Natural killer cell treated with Interleukin-12 subunit alpha and Interleukin-12 subunit beta and Interleukin-15 and Interleukin-18, amount 100 ng/mL, for 72 hours (primary cell): ENCODE measurements around the gene AADACL4. TPM values are rescaled to one million over a fixed set of nuclear protein-coding genes. Genes with fewer than 3 reads are reported as not detected.
"Not testable (repeated sequence)": the region's sequence is repeated elsewhere in the genome, so short reads cannot be mapped to it uniquely, and the experiment has no call there.

Experiments used
- ATAC-seq, 2 donors: fragments of 150-1000 bp; cut with Tn5 transposase in 1 of 2; sonication (Bioruptor Pico), chemical (Tn5 transposase) in 1 of 2; 2 replicates each; pipeline ENCODE4 v1.10.0; 2021
- DNase-seq: peaks from one replicate; pipeline ENCODE4 v3.0.0; 2022; ENCODE audit warnings: low spot score
- H3K27ac Mint-ChIP-seq, 2 donors: 1 replicate in 1 of 2; 2 replicates in 1 of 2; pipeline ENCODE4 v1.8.0; 2022; ENCODE audit warnings: mixed read lengths in 2 of 2, mild to moderate bottlenecking in 1 of 2, moderate library complexity in 1 of 2
- H3K27me3 Mint-ChIP-seq, 2 donors: 1 replicate in 1 of 2; 2 replicates in 1 of 2; pipeline ENCODE4 v1.8.0; 2022; ENCODE audit warnings: mixed read lengths in 2 of 2
- H3K36me3 Mint-ChIP-seq: one replicate; pipeline ENCODE4 v1.8.0; 2022; ENCODE audit warnings: mixed read lengths
- H3K4me1 Mint-ChIP-seq, 2 donors: 1 replicate in 1 of 2; 2 replicates in 1 of 2; pipeline ENCODE4 v1.8.0; 2022; ENCODE audit warnings: low read depth in 2 of 2, mixed read lengths in 2 of 2, mild to moderate bottlenecking in 1 of 2
- H3K4me3 Mint-ChIP-seq: one replicate; pipeline ENCODE4 v1.8.0; 2022; ENCODE audit warnings: mixed read lengths
- H3K9me3 Mint-ChIP-seq: 2 replicates; pipeline ENCODE4 v1.8.0; 2022; ENCODE audit warnings: mixed read lengths
- total RNA-seq, 2 donors: library from RNA; stranded (reverse); gene quantifications; one replicate each; pipeline ENCODE4 v1.2.3, GENCODE V29; 2022

AADACL4 gene
- total RNA-seq, 2 donors from 2014 or later: not detected

DNA sequence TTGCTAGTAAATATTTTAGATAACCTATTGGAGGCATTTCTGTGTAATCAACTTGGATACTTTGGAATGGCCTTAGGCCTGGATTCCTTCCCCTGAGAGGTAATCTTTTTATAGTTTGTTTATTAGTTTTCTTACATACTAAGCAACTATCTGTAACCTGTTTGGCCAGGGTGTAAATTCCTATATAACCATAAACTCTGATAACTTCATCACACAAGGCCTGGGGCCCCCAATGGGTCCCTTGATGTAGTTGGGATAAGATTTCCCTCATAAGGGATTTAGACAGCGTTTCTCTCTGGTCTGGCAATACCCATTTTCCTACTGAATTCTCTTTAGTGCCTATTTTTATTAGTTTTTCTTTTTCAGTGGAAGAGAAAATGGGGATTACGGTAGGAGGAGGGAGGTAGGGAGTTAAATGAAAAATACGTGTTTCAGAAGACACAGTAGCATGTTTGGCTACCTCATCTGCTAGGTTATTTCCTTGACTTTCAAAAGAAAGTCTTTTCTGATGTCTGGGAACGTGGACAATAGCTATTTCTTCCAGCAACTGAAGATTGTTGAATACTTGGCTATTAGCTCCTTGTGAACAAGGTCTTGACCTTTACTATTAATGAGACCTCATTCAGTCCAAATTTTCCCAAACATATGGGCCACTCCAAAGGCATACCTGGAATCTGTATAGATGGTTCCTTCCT, 64.7 kb downstream of the AADACL4 start:
- H3K4me1 Mint-ChIP-seq: no peaks in the 10 kb centered on the region
- peaks cover 6% of the 10 kb centered on the region for H3K36me3 Mint-ChIP-seq
- ATAC-seq: no peak

DNA sequence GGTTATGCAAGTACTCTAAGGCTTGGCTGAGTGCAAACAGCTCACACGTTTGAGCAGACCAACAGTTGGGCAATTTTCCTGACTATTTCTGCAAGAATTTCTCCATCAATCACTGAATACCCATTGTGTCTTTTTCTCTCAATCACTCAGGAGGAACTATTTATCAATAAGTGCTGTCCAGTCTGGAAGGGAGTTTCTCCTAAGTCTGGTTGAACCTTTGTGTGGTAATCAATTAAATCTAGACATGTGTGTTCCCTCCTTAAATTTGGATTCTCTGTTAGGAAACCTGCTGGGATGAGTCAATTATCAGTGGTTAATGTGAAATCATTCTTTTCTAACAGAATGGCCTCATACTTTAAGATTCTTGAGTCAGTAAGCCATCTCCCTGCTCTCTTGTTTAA, 65.2 kb downstream of the AADACL4 start:
- Mint-ChIP-seq H3K4me3 (no peak overlapping the region), H3K27ac (no peak overlapping the region), H3K4me1 (no peaks in the 10 kb centered on the region), H3K9me3 (peaks cover 1% of the 10 kb centered on the region), H3K36me3 (peaks cover 2% of the 10 kb centered on the region), H3K27me3 (peaks cover 29 to 62% of the 10 kb centered on the region in 2 donors)
- ATAC-seq (no peak), DNase-seq (no peak)

More for the DNA sequence above, 64.7 kb downstream of the AADACL4 start:
- DNase-seq: no peak
- H3K27ac Mint-ChIP-seq: no peak overlapping the region
- peaks cover 4% of the 10 kb centered on the region for H3K9me3 Mint-ChIP-seq
- no peak overlapping the region for H3K4me3 Mint-ChIP-seq
- H3K27me3 Mint-ChIP-seq: peaks cover 28 to 61% of the 10 kb centered on the region in 2 donors

DNA sequence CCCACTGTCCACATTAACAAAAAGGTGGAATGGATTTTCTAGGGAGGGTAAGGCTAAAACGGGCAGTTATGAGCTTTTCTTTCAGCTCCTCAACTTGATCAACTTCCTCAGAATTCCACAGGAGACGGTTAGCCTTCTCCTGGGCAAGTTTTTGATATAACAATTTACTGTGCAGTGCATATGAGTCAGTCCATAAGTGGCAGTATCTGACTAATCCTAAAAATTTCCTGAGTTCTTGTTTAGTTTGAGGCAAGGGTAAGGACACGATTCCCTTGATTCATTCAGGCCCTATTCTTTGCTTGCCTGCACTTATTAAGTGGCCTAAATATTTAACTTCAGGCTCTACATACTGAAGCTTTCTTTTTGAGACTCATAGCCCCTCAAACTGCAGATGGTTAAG, 65.8 kb downstream of the AADACL4 start:
- no peak overlapping the region for H3K27ac Mint-ChIP-seq
- H3K4me3 Mint-ChIP-seq: no peak overlapping the region
- no peaks in the 10 kb centered on the region for H3K4me1 Mint-ChIP-seq
- H3K9me3 Mint-ChIP-seq: no peaks in the 10 kb centered on the region
- peaks cover 28 to 59% of the 10 kb centered on the region in 2 donors for H3K27me3 Mint-ChIP-seq
- DNase-seq (no peak), ATAC-seq (no peak)
- no peaks in the 10 kb centered on the region for H3K36me3 Mint-ChIP-seq

DNA sequence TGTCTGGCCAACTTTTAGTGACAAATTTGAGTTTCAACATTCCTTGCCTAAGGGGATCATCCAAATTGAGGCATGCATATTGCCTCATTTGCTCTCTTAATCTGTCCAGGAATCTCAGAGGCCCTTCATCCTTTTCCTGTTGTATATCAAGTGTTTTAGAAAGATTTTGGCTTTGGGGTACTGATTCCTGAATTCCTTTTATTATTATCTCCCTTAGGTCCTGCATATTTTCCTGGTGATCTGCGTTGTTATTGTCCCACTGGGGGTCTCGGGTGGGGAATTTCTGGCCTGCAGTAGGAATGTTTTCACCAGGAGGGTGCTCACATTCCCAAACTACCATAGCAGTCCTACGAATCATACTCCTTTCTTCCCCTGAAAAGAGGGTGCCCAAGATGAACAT, 67.7 kb downstream of the AADACL4 start:
- no peaks in the 10 kb centered on the region for H3K36me3 Mint-ChIP-seq
- no peak overlapping the region for H3K27ac Mint-ChIP-seq
- no peak for DNase-seq
- H3K9me3 Mint-ChIP-seq: no peaks in the 10 kb centered on the region
- no peak for ATAC-seq
- no peak overlapping the region for H3K4me3 Mint-ChIP-seq
- peaks cover 19 to 43% of the 10 kb centered on the region in 2 donors for H3K27me3 Mint-ChIP-seq
- no peaks in the 10 kb centered on the region for H3K4me1 Mint-ChIP-seq

DNA sequence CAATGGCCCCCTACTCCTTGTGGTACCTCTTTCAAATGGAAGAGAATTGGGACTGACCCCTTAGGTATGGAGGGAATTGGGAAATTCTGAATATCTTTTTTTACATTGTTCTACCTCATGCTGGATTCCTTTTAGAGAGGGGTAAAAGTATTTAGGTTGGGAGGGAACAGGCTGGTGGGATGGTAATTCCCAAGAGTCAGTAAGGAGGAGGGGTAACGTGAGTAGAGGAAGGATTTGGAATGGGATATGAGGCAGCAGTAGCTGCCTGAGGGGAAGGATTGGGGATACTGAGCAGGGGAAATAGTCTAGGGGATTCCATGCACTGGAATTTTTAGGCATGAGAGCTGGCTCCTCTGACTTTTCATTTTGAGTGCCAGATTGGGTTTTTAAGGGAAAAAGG, 68.2 kb downstream of the AADACL4 start:
- no peak for ATAC-seq
- no peaks in the 10 kb centered on the region for H3K4me1 Mint-ChIP-seq
- H3K36me3 Mint-ChIP-seq: no peaks in the 10 kb centered on the region
- H3K4me3 Mint-ChIP-seq: no peak overlapping the region
- DNase-seq: no peak
- peaks cover 16 to 37% of the 10 kb centered on the region in 2 donors for H3K27me3 Mint-ChIP-seq
- no peak overlapping the region for H3K27ac Mint-ChIP-seq
- no peaks in the 10 kb centered on the region for H3K9me3 Mint-ChIP-seq

DNA sequence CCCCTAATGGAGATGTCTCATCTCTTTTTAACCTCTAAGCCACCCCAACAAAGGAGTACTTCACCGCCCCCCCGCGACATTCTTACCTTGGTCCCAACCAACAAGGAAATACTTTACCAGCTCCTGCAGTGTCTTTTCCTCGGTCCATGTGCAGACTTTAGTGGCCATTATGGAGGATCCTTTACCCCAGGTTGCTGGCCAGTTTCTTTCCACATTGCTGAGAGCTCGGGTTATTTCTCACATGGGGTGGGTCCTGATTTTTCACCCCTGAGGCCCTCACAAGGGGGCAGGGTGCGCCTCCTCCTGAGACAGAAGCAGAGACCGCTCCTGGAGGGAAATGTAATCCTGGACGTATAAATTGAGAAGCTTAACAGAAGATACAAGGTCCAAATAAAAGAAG, 69.0 kb downstream of the AADACL4 start:
- DNase-seq (no peak), ATAC-seq (no peak)
- Mint-ChIP-seq H3K4me1 (no peaks in the 10 kb centered on the region), H3K27ac (no peak overlapping the region), H3K4me3 (no peak overlapping the region), H3K9me3 (no peaks in the 10 kb centered on the region), H3K36me3 (no peaks in the 10 kb centered on the region), H3K27me3 (peaks cover 20 to 39% of the 10 kb centered on the region in 2 donors)

DNA sequence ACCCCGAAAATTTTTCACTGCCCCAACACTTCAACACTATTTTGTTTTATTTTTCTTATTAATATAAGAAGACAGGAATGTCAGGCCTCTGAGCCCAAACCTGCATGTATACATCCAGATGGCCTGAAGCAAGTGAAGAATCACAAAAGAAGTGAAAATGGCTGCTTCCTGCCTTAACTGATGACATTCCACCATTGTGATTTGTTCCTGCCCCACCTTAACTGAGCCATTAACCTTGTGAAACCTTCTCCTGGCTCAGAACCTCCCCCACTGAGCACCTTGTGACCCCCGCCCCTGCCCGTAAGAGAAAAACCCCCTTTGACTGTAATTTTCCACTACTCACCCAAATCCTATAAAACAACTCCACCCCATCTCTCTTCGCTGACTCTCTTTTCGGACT, 69.8 kb downstream of the AADACL4 start:
- ATAC-seq, H3K4me3 Mint-ChIP-seq, H3K4me1 Mint-ChIP-seq, H3K27ac Mint-ChIP-seq, H3K9me3 Mint-ChIP-seq, H3K36me3 Mint-ChIP-seq, DNase-seq: not testable (repeated sequence)
- H3K27me3 Mint-ChIP-seq: peaks cover 20 to 39% of the 10 kb centered on the region in 2 donors

DNA sequence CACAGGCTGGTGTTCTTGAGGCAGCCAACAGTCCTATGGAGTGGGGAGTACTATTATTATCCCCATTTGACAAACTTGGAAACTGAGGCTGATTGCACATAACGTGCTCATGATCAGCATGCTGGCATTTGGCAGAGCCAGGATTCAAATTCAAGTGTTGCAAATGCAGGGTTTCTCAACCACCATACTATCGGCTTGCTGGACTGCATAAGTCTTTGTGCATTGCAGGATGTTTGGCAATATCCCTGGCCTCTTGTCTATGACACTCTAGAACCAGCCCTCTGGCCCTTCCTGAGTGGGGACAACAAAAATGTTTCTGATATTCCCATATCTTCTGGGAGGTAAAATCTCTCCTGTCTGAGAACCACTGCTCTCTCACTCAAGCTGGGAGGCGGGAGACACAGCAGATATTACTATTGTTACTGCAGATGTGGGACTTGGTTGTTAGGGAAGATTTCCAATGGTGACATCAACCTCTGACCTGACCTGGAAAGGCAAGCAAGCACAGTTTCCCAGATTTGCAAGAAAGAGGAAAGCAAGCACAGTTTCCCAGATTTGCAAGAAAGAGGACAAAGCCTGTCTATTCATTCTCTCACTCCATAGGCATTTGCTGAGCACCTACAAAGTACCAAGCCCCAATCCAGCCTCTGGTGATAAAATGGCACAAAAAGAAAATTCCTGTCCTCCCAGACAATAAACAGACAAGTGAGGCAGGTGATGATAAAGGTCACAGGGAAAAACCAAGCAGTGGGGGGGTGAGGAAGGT, 71.0 kb downstream of the AADACL4 start:
- DNase-seq: no peak
- H3K4me1 Mint-ChIP-seq: no peaks in the 10 kb centered on the region
- H3K4me3 Mint-ChIP-seq: no peak overlapping the region
- peaks cover 20 to 39% of the 10 kb centered on the region in 2 donors for H3K27me3 Mint-ChIP-seq
- H3K27ac Mint-ChIP-seq: no peak overlapping the region
- no peaks in the 10 kb centered on the region for H3K9me3 Mint-ChIP-seq
- H3K36me3 Mint-ChIP-seq: no peaks in the 10 kb centered on the region
- ATAC-seq: no peak

DNA sequence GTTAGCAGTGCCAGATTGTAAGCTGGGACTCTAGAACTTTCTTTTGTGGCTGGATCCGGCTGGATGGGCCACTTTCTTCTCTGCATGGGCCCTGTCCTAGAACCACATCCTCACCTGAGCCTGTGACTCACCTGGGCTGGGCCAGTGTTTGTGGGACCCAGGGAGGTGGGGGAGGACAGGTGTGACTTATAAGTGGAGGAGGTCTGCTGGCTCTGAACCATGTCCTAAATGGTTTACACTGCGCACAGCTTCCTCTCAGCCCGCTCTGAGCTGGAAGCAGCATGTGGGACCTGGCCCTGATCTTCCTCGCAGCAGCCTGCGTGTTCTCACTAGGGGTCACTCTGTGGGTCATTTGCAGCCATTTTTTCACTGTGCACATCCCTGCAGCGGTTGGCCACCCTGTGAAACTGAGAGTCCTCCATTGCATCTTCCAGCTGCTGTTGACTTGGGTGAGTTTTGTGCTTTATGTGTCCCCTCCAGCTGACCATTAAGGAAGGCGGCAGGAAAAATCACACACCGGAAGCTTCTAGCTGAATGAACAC, 72.1 kb downstream of the AADACL4 start, which contains the start of gene AADACL3:
Gene AADACL3 (plus strand): TSS at position 215 of the 542 bp plus-strand sequence. CDS start 67 bp downstream, at position 282.
- H3K4me3 Mint-ChIP-seq: no peak within 1 kb of the TSS
- no peaks in the 10 kb centered on the region for H3K36me3 Mint-ChIP-seq
- H3K27me3 Mint-ChIP-seq: peaks cover 19 to 42% of the 10 kb centered on the region in 2 donors
- H3K4me1 Mint-ChIP-seq: no peaks in the 10 kb centered on the region
- H3K27ac Mint-ChIP-seq: no peak within 1 kb of the TSS
- DNase-seq (no peak), ATAC-seq (no peak)
- no peaks in the 10 kb centered on the region for H3K9me3 Mint-ChIP-seq

Other genes starting within 250 kb of the AADACL4 start
- 100 to 1,000 TPM in 1 of 2 donors, 10 to 100 TPM in 1; 96.6 to 178 TPM for gene DHRS3, start 25.9 kb upstream of the AADACL4 start, total RNA-seq
- not detected for gene AADACL3, start 72.0 kb downstream of the AADACL4 start, total RNA-seq
- not detected for gene CFAP107, start 102.1 kb downstream of the AADACL4 start, total RNA-seq
- not detected for gene PRAMEF12, start 129.7 kb downstream of the AADACL4 start, total RNA-seq
- gene PRAMEF1, start 147.3 kb downstream of the AADACL4 start, total RNA-seq: not detected
- gene PRAMEF11, start 187.3 kb downstream of the AADACL4 start, total RNA-seq: not detected
- not detected for gene HNRNPCL1, start 204.6 kb downstream of the AADACL4 start, total RNA-seq
- gene PRAMEF2, start 213.0 kb downstream of the AADACL4 start, total RNA-seq: not detected
- gene PRAMEF4, start 242.1 kb downstream of the AADACL4 start, total RNA-seq: not detected